K562 (cell line): Measurements from ENCODE around the gene FAAH. TPM values are rescaled to one million over a fixed set of nuclear protein-coding genes. Genes with fewer than 3 reads are reported as not detected.
A peak's percentile ranks its signal among the peaks of the same experiment; 100 is the strongest.

Experiments
- ATAC-seq: fragments of 200-7000 bp; cut with Tn5 transposase; 3 replicates; pipeline ENCODE4 v1.9.1; 2020; ENCODE audit warnings: moderate library complexity
- BruUV-seq: library from RNA; stranded (reverse); fragments of 400-500 nt; replicated peaks from 2 replicates; lab custom pipeline; 2021; lab: Mats Ljungman, UMichigan
- CTCF ChIA-PET: fragments of 300-600 bp; formaldehyde crosslinking; extraction: SDS; loops from one replicate; lab custom pipeline; 2021; ENCODE audit warnings: low intra/inter-chr PET ratio; lab: Yijun Ruan, JAX
- POLR2A ChIA-PET: fragments of 300-600, 350-650 bp; sonication (Branson Sonifier 250); formaldehyde crosslinking; extraction: SDS; loops from one replicate; lab custom pipeline; 2021; ENCODE audit warnings: antibody characterized with exemption, inconsistent platforms; lab: Yijun Ruan, JAX
- DNase-seq, 4 experiments: peaks; one replicate each; pipeline versions ENCODE4 v3.0.0 to v3.0.0-alpha.2; 2011 to 2018; ENCODE audit warnings: low spot score in 3 of 4, mixed read lengths in 3 of 4; ENCODE audit errors: extremely low read depth in 1 of 4
- FAIRE-seq: peaks from 2 replicates; lab custom pipeline; 2011; peaks lifted over from hg19 to GRCh38; lab: Jason Lieb, UNC
- H2AFZ ChIP-seq: 2 replicates; pipeline ENCODE4 v1.6.0; 2011; ENCODE audit warnings: low read depth, low read length, control low read depth, inconsistent platforms
- H3K27ac ChIP-seq: fragments of 200-600 bp; 3 replicates; pipeline ENCODE4 v1.8.0; 2011; ENCODE audit warnings: low read depth, mild to moderate bottlenecking, control low read depth, inconsistent platforms, low read length, moderate library complexity, mixed read lengths; ENCODE audit errors: extremely low read depth
- H3K27me3 ChIP-seq, 2 experiments: fragments of 300-600 bp in 1 of 2; 2 replicates in 1 of 2; 3 replicates in 1 of 2; pipeline versions ENCODE4 v1.6.0 to v1.8.0; 2011; ENCODE audit warnings: inconsistent platforms in 2 of 2, low read length in 2 of 2, mild to moderate bottlenecking in 1 of 2, mixed read lengths in 1 of 2, moderate library complexity in 1 of 2; ENCODE audit not compliant: control insufficient read depth in 2 of 2, insufficient read depth in 2 of 2
- H3K36me3 ChIP-seq: fragments of 300-600 bp; 3 replicates; pipeline ENCODE4 v1.8.0; 2011; ENCODE audit warnings: mild to moderate bottlenecking, low read length, inconsistent platforms; ENCODE audit not compliant: control insufficient read depth, insufficient read depth
- H3K4me1 ChIP-seq, 2 experiments: fragments of 200-600 bp in 1 of 2; replicated peaks in 1 of 2; 2 replicates in 1 of 2; 3 replicates in 1 of 2; pipeline versions ENCODE4 v1.5.1 to v1.8.0; 2011; ENCODE audit warnings: inconsistent platforms in 2 of 2, low read length in 2 of 2, mild to moderate bottlenecking in 1 of 2, mixed read lengths in 1 of 2, moderate library complexity in 1 of 2; ENCODE audit not compliant: control insufficient read depth in 2 of 2, insufficient read depth in 2 of 2
- H3K4me2 ChIP-seq: 2 replicates; pipeline ENCODE4 v1.6.1; 2011; ENCODE audit warnings: low read length, control low read depth, inconsistent platforms, mixed read lengths; ENCODE audit not compliant: insufficient read depth
- H3K4me3 ChIP-seq: fragments of 200-600 bp; sonication (generic), shearing (Covaris generic); 2 replicates; pipeline ENCODE4 v1.5.1; 2016; ENCODE audit warnings: control low read depth, inconsistent platforms
- H3K79me2 ChIP-seq: fragments of 200-600 bp; 3 replicates; pipeline ENCODE4 v1.8.0; 2011; ENCODE audit warnings: low read length, inconsistent platforms; ENCODE audit not compliant: control insufficient read depth, insufficient read depth
- H3K9ac ChIP-seq, 2 experiments: 2 replicates each; pipeline versions ENCODE4 v1.6.0 to v1.6.1; 2011; ENCODE audit warnings: low read depth in 2 of 2, low read length in 2 of 2, control low read depth in 1 of 2, inconsistent platforms in 1 of 2, mild to moderate bottlenecking in 1 of 2, mixed read lengths in 1 of 2; ENCODE audit not compliant: insufficient read depth in 1 of 2
- H3K9me1 ChIP-seq: one replicate; pipeline ENCODE4 v1.6.0; 2011; ENCODE audit warnings: inconsistent platforms, mild to moderate bottlenecking, low read length, moderate library complexity; ENCODE audit not compliant: control insufficient read depth, insufficient read depth
- H3K9me3 ChIP-seq: replicated peaks from 2 replicates; pipeline ENCODE4 v1.5.1; 2011; ENCODE audit warnings: low read depth, low read length, inconsistent platforms; ENCODE audit not compliant: control insufficient read depth, insufficient read depth
- H4K20me1 ChIP-seq: replicated peaks from 2 replicates; pipeline ENCODE4 v1.6.1; 2011; ENCODE audit warnings: low read length, inconsistent platforms, mixed read lengths; ENCODE audit not compliant: control insufficient read depth, insufficient read depth
- POLR2AphosphoS5 ChIP-seq: IDR thresholded peaks from 2 replicates; pipeline ENCODE4 v1.6.1; 2011; ENCODE audit warnings: mild to moderate bottlenecking, low read depth, low read length, moderate library complexity; ENCODE audit not compliant: control insufficient read depth, insufficient read depth
- TCFL5 ChIP-seq: fragments of 250-450 bp; sonication (Bioruptor Pico); conservative IDR thresholded peaks from 2 replicates; pipeline ENCODE4 v1.6.1; 2021; ENCODE audit warnings: mild to moderate bottlenecking, moderate library complexity, matching md5 sums
- WHSC1 ChIP-seq: IDR thresholded peaks from one replicate; pipeline ENCODE4 v1.6.1; 2012; ENCODE audit warnings: low read length, control low read depth, inconsistent platforms
- ZNF134 ChIP-seq: fragments of 250-450 bp; sonication (Bioruptor Pico); conservative IDR thresholded peaks from 2 replicates; pipeline ENCODE4 v1.4.0; 2020
- WGBS: fragments of 100-300 bp; shearing (Covaris generic); methylation state at CpG from one replicate; pipeline ENCODE4 v1.1.6; 2016; ENCODE audit warnings: low coverage, mixed read lengths; ENCODE audit not compliant: insufficient coverage; ENCODE audit errors: missing lambda C conversion rate; 5-methylcytosine and 5-hydroxymethylcytosine counted together
- in situ Hi-C: fragments of 300-500 bp; cut with MboI; formaldehyde crosslinking; loops from 4 replicates; pipeline ENCODE4 v1.15.0; 2018; ENCODE audit warnings: inconsistent platforms, mixed read lengths
- intact Hi-C: fragments of 100-400 bp; cut with micrococcal nuclease; formaldehyde crosslinking; loops from 2 replicates; pipeline ENCODE4 v1.14.2; 2022
- polyA plus RNA-seq, 8 experiments: library from polyadenylated mRNA; depleted of rRNA in 4 of 8; stranded (reverse) in 5 of 8; unstranded in 3 of 8; fragments of >200 nt; fragmentation: Nextera tagmentation in 2 of 8; fragmentation: Illumina TruSeq in 1 of 8; extraction: Ambion mirVana in 2 of 8; extraction: Trizol in 1 of 8; gene quantifications; 2 replicates each; pipeline versions ENCODE4 v1.2.1 to v1.2.3, GENCODE V29; 2011 to 2014; ENCODE audit warnings: inconsistent platforms in 1 of 8, missing spikeins in 1 of 8
- total RNA-seq, 7 experiments: library from RNA; depleted of rRNA in 6 of 7; stranded (reverse); fragments of >200 nt in 6 of 7; fragmentation: Illumina TruSeq in 2 of 7; extraction: Trizol in 2 of 7; gene quantifications; 2 replicates each; pipeline versions ENCODE4 v1.2.1 to v1.2.3, GENCODE V29; 2011 to 2021; ENCODE audit warnings: low replicate concordance in 1 of 7
- TF ChIP-seq, protein P1 (sequence below): sonication (generic); formaldehyde crosslinking; IDR thresholded peaks from 2 replicates; pipeline ENCODE4 v1.8.0; 2023; ENCODE audit warnings: missing genetic modification reagents, mild to moderate bottlenecking, borderline replicate concordance

The FAAH gene
- total and polyA plus RNA-seq, 9 of the 15 experiments (the other 6 are each of a cell fraction or from before 2014, with no cell fraction given) = 0.06 to 1.1 (median 0.32) TPM

DNA sequence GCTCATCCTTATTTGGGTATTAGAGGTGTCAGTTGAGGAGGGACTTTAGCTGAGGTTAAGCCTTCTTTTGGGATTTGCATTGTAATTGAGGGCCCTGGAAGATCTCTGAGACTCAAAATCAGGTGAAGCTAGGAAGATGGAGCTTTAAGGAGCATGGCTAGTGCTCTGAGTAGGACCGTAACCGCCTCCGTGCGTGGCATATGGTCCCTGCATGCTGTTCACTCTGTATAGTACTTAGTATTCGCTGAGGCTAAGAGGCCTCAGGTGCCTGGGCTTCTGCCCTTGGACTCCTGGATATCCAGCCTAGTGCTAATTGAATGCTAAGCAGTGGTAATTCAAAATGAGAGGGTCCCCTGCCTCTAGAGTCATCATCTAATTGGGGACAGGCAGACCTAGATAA, 31.0 kb upstream of the FAAH start:
- Histone ChIP-seq H3K4me3 (no peak overlapping the region), H3K27me3 (no peaks in the 10 kb centered on the region), H3K9me1 (no peaks in the 10 kb centered on the region), H3K36me3 (peaks cover 80% of the 10 kb centered on the region), H3K4me1 (no peaks in the 10 kb centered on the region), H3K9me3 (no peaks in the 10 kb centered on the region), H2AFZ (no peak overlapping the region), H3K27ac (no peak overlapping the region), H3K79me2 (no peaks in the 10 kb centered on the region), H4K20me1 (no peaks in the 10 kb centered on the region), H3K4me2 (no peak overlapping the region), H3K9ac (no peak overlapping the region)
- FAIRE-seq (no peak), DNase-seq (no peak), ATAC-seq (no peak)
- intact Hi-C loops = no loop called here
- POLR2A ChIA-PET = interaction anchor here (0.7 to 2.6 kb wide), 3 partner anchors 13 to 250 kb away, joined by 3 to 8 read pairs (median 3); no protein-coding TSS in a partner anchor
- BruUV-seq = TSS peak; percentile 24
- in situ Hi-C loops = no loop called here
- CTCF ChIA-PET = no interaction called here
- TF ChIP-seq WHSC1 = no peak
- WGBS = 96% methylated on average over 5 of the region's 5 CpGs

DNA sequence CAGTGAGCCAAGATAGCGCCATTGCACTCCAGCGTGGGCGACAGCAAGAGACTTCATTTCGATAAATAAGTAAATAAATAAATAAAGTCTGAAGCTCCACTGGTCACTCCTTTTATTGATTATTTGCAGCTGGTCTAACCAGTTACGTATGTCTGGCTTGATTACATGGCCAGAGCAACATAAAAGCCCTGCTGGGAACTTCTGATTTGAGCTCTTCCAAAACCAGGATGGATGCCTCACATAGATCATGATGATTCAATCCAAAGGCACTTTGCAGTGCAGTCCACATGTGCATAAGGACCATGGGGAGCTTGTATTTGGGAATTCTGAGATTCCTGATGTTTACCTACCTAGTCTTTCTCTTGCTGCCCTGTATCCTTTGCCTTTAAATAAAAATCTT, 29.5 kb upstream of the FAAH start:
- TF ChIP-seq POLR2AphosphoS5 (0 out of 2 replicates have a peak, but pooled peaks have one; percentile 27), ZNF134 (CRISPR knock-in tag) (no peak), TCFL5 (CRISPR knock-in tag) (no peak)
- TF ChIP-seq, protein P1, sequence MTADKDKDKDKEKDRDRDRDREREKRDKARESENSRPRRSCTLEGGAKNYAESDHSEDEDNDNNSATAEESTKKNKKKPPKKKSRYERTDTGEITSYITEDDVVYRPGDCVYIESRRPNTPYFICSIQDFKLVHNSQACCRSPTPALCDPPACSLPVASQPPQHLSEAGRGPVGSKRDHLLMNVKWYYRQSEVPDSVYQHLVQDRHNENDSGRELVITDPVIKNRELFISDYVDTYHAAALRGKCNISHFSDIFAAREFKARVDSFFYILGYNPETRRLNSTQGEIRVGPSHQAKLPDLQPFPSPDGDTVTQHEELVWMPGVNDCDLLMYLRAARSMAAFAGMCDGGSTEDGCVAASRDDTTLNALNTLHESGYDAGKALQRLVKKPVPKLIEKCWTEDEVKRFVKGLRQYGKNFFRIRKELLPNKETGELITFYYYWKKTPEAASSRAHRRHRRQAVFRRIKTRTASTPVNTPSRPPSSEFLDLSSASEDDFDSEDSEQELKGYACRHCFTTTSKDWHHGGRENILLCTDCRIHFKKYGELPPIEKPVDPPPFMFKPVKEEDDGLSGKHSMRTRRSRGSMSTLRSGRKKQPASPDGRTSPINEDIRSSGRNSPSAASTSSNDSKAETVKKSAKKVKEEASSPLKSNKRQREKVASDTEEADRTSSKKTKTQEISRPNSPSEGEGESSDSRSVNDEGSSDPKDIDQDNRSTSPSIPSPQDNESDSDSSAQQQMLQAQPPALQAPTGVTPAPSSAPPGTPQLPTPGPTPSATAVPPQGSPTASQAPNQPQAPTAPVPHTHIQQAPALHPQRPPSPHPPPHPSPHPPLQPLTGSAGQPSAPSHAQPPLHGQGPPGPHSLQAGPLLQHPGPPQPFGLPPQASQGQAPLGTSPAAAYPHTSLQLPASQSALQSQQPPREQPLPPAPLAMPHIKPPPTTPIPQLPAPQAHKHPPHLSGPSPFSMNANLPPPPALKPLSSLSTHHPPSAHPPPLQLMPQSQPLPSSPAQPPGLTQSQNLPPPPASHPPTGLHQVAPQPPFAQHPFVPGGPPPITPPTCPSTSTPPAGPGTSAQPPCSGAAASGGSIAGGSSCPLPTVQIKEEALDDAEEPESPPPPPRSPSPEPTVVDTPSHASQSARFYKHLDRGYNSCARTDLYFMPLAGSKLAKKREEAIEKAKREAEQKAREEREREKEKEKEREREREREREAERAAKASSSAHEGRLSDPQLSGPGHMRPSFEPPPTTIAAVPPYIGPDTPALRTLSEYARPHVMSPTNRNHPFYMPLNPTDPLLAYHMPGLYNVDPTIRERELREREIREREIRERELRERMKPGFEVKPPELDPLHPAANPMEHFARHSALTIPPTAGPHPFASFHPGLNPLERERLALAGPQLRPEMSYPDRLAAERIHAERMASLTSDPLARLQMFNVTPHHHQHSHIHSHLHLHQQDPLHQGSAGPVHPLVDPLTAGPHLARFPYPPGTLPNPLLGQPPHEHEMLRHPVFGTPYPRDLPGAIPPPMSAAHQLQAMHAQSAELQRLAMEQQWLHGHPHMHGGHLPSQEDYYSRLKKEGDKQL (CRISPR knock-in tag) = no peak
- WGBS = 83% methylated on average over 5 of the region's 5 CpGs
- POLR2A ChIA-PET = interaction anchor here (0.9 to 2.6 kb wide), 5 partner anchors 9 to 21 kb away, joined by 3 to 8 read pairs (median 4); no protein-coding TSS in a partner anchor

More for the DNA sequence above, 29.5 kb upstream of the FAAH start:
- Histone ChIP-seq H3K4me2 (no peak overlapping the region), H3K9me3 (no peaks in the 10 kb centered on the region), H3K4me3 (no peak overlapping the region), H3K27ac (no peak overlapping the region), H3K79me2 (no peaks in the 10 kb centered on the region), H3K4me1 (peaks cover 0 to 8% of the 10 kb centered on the region in 2 experiments; a peak in 3 of 5 replicates), H4K20me1 (no peaks in the 10 kb centered on the region), H3K9ac (no peak overlapping the region), H3K36me3 (peaks cover 76% of the 10 kb centered on the region), H3K27me3 (no peaks in the 10 kb centered on the region), H2AFZ (no peak overlapping the region), H3K9me1 (no peaks in the 10 kb centered on the region)
- intact Hi-C loops = no loop called here
- in situ Hi-C loops = no loop called here
- ATAC-seq (no peak), DNase-seq (no peak), FAIRE-seq (no peak)
- CTCF ChIA-PET = no interaction called here
- no TSS peak for BruUV-seq
